HG03025 (cell line): ENCODE data around the gene CEP192.
A peak's percentile ranks its signal among the peaks of the same experiment; 100 is the strongest.
"Not testable (repeated sequence)": the region's sequence is repeated elsewhere in the genome, so short reads cannot be mapped to it uniquely, and the experiment has no call there.

Experiments
- ATAC-seq: cut with Tn5 transposase; IDR thresholded peaks from one replicate; pipeline ENCODE4 v1.9.1; 2021; ENCODE audit warnings: mild to moderate bottlenecking, moderate library complexity; ENCODE audit not compliant: unreplicated experiment, low FRiP score

The CEP192 gene

DNA sequence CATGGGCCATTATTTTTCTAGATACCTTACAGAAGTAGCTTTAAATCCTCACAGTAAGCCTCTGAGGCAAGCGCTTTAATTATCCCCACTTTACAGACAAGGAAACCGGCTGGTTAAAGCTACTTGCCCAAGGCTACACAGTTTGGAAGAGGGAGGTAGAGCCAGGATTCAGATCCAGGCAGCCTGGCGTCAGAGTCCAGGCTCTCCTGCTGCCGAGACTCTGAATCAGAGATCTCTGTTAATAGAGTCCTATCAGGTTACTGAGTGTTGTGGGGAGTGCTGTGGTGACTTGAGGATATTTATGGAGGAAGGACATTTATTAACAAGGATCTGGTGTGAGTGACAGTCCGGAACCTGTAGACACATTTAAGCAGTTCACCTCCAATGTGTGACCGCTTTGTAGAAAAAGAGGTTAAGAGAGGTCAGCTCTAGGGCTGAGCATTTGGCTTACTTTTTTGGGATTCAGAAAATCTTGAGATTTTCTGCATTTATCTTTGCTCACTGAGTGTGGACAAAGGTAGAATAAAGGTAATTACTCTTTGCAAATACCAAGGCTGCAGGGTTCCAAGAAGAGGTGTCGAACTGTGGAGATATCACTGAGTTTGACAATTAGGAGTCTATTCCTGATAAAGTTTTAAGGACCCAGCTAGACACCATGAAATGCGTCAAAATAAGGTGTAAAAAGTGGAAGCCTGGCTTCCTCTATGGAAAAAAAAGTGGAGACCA is 1.6 kb upstream of the CEP192 start:
- no peak for ATAC-seq

DNA sequence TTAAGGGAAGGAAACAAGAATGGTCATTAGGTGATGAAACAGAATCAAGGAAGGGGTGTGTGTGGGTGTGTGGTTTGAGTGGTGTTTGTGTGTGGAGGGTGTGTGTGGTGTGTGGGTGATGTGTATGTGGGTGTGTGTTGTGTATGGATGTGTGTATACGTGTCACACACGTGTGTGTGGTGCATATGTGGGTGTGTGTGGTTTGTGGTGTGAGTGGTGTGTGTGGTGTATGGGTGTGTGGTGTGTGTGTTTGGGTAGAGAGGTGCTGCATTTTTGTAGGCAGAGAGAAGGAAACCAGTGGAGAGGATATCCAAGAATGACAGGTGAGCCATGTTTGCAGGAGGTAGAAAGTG is 1.1 kb upstream of the CEP192 start:
- ATAC-seq, result no peak

DNA sequence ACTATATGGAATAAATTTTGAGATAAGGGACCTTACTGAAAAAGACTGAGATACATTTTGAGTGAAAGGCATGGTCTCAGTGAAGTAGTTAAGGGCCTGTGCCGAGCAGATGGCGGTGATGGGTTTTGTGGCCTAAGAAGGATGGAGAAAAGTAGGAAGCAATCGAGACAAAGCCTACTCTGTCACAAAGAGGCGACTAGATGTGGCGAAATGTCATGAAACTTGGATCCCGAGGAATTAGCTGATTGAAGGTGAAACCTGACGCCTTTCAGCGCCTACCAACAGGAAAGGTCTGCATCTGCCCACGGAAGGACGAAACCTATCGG is 558 bp upstream of the CEP192 start:
- peak; percentile 13 for ATAC-seq

DNA sequence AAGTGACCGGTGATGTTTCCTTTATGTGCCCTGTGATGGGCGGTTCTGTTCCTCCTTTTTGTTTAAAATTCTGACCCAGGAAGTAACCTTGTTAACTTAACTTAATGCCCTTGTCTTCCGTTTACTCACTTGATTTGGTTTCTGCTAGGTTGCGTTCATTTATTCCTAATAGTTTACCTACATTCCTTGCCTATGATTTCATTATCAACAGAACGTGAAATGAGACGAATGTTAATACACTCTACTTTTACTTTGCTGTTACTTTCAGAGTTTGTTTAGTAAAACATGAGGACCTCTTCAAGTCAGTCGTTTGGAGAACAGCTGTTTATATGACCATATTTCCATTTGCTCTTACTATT is 638 bp downstream of the CEP192 start:
- ATAC-seq, result no peak

DNA sequence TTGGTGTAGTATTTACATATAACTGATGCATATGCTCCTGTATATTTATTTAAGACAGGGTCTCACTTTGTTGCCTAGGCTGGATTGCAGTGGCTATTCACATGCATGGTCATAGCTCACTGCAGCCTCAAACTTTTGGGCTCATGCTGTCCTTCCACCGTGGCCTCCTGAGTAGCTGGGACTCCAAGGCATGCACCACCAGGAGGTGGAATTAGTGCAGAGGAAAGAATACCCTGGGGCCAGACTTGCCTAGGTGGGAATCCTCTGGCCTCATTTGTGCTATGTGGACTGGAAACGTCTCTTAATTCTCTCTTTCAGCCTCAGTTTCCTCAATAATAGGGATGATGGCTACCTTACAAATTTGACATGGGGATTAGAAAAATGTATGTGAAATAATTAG is 2.3 kb downstream of the CEP192 start:
- no peak for ATAC-seq

DNA sequence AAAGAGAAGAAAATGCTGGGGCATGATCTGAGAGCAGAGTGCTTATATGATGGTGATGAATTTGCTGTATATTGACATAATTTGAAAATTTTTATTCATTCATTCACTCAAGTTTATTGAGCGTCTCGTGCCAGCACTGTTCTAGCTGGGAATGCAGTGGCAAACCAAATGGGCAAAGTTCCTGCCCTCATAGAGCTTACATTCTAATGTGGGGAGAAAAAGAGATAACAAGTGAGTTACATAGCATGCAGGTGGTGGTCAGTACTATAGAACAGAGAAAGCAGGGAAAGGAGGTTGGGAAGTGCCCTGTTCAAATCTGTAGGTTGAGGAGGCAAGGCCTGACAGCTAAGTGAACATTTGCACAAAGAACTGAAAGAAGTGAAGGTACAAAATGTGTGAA is 4.3 kb downstream of the CEP192 start:
- no peak for ATAC-seq

DNA sequence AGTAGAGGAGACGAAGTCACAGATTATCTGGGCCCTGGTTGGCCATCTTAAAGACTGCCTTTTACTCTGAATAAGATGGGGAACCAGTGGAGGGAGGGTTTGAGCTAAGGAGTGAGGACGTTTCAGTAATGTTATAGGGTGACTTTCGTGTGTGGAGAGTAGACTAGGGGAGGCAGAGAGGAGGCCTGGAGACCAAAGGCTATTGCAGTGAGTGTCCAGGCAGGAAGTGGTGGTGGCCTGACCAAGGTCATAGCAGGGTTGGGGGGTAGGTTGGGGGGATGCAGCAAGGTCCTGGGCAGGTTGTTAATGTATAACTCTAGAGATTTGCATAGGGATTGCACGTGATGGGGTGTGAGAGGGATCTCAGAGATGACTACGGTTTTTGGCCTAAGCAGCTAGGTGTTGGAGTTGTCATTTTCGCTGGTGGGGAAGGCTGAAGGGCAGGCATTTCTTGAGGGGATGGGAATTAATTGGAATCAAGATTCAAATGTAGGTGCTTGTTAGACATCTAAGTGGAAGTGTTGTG is 4.9 kb downstream of the CEP192 start:
- ATAC-seq, result no peak

DNA sequence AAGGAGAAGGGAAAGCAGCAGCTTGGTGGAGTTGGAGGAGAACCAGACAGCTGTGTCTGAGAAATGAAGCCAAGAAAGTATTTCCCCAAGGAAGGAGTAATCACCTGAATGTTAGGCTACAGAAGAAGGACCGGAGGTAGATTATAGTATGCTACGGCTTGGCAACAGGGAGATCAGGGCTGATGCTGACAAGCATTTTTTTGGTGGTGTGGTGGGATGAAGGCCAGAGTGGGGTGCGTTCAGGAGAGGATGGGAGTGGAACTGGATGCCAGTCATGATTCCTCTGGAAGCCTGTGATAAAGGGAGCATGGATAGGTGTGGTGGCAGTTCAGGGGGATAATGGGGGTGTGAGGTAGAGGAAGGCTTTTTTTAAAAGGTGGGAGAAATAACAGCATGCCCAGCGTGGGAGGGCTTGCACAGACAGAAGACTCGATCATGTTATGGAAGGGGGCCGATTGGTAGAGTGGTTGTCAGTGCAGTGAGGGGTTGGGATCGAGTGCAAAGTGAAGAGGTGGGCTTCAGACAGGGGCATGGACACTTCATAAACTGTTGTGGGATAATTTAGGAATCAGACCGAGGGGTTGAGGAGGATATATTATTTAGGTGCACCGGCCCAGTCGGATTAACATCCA is 5.6 kb downstream of the CEP192 start:
- ATAC-seq, result no peak

DNA sequence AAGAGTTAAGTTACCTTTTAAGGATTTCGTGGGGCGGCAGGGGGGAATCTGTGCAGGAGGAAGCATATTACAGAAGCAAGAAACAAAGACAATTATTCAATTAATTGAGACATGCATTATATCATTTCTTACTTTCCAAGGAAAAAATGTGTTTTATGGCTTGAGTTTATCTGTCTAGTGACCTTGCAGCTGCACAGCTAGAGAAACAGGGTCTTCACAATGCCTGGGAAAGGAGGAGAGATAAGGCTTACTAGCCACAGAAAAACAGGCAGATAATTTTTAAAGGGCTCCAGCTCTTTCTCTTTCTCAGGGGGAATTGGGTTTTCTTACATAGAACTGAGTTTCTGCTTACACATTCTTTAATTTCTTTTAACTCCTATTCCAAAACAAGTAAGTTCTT is 6.2 kb downstream of the CEP192 start:
- not testable (repeated sequence) for ATAC-seq

DNA sequence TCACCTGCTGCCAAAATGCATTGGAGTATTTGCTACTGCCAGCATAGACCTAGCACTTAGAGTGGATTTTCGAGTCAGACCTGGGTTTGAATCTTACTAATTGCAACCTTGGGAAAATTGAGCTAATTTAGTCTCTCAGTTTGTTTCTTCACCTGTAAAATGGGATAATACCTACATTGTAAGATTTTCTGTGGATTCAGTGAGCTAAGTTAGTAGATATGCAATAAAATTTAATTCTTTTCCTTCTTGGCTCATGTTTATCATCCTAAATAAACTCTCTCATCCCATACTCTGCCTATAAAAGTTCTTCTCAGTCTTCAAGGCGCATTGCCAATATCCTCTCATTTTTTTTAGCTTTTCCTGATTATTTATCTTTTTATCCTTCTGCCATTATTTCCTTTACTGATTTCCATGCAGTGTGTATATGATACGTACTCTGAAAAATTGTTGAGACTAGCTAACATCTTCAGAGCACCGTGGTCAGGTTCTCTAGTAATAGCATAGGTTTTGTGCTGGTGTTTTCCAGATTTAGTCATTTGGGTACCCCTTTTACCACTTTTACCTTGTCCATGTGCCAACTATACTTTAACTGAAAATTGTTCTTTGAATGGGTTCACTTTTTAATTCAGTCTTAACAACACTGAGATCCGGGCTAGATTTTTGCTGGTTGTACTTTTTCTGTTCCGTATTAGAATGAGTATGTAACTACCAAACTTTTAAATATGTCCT is 7.3 kb downstream of the CEP192 start:
- ATAC-seq, result no peak

DNA sequence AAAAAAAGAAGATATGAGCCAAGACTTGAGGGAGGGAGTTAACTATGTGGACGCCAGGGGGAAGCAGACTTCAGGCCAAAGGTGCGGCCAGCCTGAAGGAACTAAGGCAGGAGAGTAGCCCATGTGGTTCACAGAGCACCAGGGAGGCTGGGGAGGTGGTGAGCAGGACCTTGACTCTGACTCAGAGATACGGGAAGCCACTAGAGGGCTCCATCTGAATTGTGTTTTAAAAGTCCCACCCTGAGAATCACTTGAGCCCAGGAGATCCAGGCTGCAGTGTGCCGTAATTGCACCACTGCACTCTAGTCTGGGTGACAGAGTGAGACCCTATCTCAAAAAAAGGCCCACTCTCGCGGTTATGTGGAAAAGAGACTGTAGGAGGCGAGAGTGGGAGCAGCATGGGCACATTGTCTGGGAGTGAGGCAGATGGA is 12.3 kb downstream of the CEP192 start:
- no peak for ATAC-seq

DNA sequence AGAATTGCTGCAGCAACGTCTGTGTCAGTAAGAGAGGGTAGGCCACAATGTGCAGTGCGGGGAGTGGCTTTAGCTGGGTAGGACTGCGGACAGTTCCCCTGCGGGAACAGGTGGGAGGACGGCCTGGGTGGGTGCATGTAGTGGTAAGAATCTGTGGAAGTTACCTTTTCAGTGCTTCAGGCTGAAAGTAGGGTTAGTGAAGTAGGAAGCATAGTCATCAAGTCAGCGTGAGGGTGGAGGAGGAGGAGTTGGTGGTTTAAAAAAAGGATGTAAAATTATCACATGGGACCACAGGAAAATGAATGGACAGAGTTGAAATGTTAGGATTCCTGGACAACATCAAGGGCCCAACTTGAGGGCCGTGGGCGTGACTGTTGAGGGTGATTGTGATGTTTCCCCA is 13.2 kb downstream of the CEP192 start:
- no peak for ATAC-seq

DNA sequence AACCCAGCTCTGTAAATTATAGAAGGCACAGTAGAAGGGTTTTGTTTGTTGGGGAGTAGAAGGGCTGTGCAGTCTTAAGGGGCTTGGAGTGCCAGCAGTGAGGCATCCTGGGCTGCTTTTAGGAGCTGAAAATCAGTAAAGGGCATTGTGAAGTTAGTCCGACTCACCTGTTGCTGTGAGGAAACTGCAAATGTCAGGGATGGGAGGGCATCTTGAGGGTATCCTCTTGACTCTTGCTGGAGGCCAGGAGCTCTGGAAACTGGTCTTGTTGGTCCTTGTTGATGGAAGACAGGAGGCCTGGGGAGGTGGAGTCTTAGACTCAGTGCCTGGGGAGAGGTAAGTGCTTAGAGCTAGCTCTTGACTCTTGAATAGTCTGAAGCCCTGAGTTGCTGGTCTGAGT is 14.1 kb downstream of the CEP192 start:
- ATAC-seq, result no peak

DNA sequence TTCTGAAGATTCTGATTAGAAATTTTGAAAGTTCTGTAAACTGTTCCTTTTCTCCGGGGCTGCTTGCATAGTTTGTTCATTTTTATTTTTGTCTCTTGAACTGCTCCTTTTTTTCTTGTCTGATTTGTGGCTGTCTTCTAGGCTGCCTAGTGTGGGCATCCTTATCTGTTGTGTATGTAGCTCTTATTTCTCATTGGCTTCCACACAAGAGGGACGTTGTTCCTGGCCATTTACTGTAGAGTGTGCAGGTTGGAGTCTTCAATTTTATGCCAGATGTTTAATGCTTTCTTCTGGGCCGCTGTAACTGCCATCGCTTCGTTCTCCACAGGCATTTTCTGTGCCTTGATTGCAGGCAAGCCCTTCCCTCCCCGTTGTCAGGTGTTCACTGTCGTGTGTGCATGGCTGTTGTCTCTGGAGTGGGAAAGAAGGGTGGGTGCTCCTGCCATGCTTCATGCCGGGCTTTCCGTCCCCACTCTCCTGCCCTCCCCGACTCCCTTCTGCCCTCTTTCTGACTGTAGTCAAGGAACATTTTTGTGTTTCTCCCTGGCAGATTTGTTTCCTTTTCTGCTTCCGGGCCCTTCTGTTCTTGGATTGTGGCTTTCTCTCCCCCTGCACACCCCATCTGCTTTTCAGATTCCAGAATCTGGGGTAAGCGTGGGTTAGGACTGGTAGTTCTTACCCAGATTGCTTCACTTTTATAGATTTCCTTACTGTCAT is 15.5 kb downstream of the CEP192 start:
- no peak for ATAC-seq

DNA sequence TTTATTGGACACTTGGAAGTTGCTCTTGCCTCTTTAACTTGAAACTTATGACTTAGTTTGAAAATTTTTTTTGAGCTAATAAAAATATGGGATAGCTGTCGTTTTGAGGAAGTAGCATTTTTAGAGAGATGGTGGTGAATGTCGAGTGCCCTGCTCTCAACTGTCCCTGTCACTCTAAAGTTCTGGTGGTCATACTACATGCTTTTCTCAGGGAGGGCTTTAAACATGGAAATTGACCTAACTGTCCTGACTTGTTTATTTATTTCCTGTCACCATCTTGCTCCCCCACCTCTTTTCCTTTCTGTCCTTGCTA is 16.0 kb downstream of the CEP192 start:
- ATAC-seq, result no peak

DNA sequence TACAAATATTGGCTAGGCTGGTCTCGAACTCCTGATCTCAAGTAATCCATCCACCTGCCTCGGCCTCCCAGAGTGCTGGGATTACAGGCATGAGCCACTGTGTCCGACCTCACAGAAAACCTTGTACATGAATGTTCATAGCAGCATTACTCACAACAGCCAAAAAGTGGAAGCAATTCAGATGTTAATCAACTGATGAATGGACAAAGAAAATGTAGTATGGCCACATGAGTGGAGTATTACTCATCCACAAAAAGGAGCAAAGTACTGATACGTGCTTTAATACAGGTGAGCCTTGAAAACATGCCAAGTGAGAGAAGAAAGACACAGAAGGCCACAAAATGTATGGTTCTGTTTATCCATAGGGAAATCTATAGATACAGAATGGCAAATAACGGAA is 20.6 kb downstream of the CEP192 start:
- ATAC-seq, result no peak

DNA sequence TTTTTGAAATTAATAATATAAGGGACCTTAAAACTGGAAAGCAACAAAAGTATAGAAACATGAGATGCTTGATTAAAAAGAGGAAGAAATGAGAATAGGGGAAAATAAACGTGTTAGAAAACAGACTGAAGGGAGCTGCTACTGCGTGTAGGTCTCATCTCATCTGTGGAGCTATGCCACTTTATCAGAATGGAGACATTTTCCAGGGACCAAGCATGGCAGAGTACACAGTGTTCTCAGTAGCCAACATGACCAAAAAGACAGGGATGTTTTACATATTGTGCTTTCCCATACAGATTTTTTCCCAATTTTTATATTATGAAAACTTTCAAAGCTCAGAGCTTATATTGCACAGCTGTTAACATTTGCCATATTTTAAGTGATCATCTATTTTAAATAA is 23.1 kb downstream of the CEP192 start:
- no peak for ATAC-seq

DNA sequence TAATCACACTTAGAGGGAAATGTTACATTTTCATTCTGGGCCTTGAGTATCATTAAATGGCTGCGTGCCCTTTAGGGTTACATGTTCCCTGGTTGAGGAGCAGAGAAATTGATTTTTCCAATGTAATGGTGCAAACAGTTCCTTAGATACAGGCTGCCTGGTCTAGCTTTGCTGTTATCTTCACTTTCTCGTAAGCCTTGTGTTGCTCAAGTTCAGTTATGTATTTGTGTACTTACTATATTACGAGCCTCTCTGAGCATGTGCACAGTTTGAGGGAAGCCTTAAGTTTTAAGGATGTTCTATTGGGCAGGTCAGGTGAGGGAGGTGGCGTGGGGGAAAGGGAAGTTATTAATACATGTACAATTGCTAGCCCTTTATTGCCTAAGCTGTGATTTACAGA is 23.7 kb downstream of the CEP192 start:
- no peak for ATAC-seq

DNA sequence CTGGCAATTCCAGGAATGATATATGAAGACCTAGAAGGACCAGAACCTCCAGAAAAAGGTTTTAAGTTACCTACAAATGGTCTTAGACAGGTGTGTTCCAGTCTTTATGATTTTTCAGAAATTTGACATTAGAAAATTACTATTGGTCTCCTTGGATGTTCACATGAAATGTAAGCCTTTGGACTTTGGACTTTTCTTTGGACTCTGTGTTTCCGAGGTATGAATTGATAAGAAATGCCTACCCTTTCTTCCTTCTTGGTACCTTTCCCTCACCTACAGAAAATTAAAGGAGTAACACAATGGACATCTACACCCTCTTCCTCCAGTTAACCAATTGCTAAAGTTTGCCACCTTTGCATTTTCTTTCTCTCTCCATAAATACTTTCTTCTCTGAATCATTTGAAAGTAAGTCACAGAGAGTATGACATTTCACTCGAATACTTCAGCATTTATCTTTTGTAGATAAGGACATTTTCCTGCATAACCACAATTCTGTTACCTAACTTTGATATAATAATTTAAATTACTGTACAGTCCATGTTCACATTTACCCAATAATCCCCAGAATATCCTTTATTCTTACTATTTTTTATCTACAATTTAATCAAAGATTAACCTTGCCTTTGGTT is 26.2 kb downstream of the CEP192 start:
- no peak for ATAC-seq

DNA sequence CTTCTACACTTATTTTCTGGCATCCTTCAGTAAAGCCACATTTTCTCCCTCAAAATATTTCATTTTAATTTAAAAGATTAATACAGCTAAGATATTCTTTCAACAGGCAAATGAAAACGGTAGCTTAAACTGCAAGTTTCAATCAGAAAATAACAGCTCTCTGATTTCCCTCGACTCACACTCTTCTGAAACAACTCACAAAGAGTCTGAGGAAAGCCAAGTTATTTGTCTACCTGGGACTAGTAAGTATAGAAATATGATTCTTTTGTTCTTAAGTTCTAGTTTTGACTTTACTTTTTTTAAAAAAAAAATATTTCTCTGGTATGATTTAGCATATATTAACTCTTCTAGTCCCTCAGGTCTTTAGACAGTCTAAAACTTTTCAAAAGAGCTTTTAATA is 27.2 kb downstream of the CEP192 start:
- no peak for ATAC-seq

DNA sequence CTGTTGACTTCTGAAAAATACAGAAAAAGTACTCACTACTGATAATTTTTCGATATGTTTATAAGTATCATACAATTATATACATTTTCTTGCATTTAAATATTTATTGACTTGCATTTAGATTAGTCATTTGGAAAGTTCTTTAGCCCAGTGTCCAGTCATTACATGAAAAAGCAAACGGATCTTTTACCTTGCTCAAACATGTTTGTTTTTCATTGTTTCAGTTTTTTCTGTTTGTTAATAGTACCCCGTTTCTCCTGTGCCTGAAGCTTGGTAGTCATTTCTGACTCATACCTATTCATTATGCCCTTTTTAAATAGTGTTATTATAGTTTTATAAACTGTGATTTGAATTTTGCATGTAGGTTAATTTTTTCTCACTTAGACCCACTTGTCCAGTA is 28.1 kb downstream of the CEP192 start:
- no peak for ATAC-seq
